ENCODE measurements around the gene TYW5. TPM values are rescaled to one million over a fixed set of nuclear protein-coding genes. Genes with fewer than 3 reads are reported as not detected.

The TYW5 gene
- total RNA-seq, 4 donors from 2014 or later, result 3.5 to 7.5 (median 4.3) TPM

- intact Hi-C loops (cut with DNase I), result no loop called here
- Histone ChIP-seq H3K27me3 (no peaks in the 10 kb centered on the region), H3K27ac (replicated peaks in 1 of 4) (peak overlapping the region; percentile 94 to 98 (median 97)), H3K4me1 (peaks cover 18 to 35% (median 30%) of the 10 kb centered on the region in 4 donors), H3K4me3 (peak overlapping the region; percentile 69 to 94 (median 82)), H3K9me3 (no peaks in the 10 kb centered on the region), H3K36me3 (peaks cover 0 to 10% (median 7%) of the 10 kb centered on the region in 4 donors)
- WGBS, result 0% methylated on average over 13 of the region's 13 CpGs
- no peak for DNase-seq (ENCODE audit: extremely low spot score)
- TF ChIP-seq POLR2AphosphoS5 (IDR thresholded peaks at IDR 0.05) (peak in 1 of 2 donors; percentile 24), POLR2A (IDR thresholded peaks at IDR 0.05; ENCODE audit: low read depth) (no peak)
These were observed 43.5 kb downstream of the TYW5 start for GRCh38 chr2:199911877-199912161.

- no peaks in the 10 kb centered on the region for H3K27me3 ChIP-seq
- intact Hi-C loops (cut with DNase I), result no loop called here
- TF ChIP-seq CTCF (IDR thresholded peaks at IDR 0.05) (no peak), POLR2AphosphoS5 (IDR thresholded peaks at IDR 0.05) (peak; percentile 81 to 91), POLR2A (IDR thresholded peaks at IDR 0.05; ENCODE audit: low read depth) (peak; percentile 73), EP300 (IDR thresholded peaks at IDR 0.05) (no peak)
- 1% methylated on average over 39 of the region's 85 CpGs for WGBS
- peak within 1 kb of the TSS; percentile 69 to 94 (median 82) for H3K4me3 ChIP-seq
- peak within 1 kb of the TSS; percentile 94 to 98 (median 97) for H3K27ac ChIP-seq (replicated peaks in 1 of 4)
- peak; percentile 99 for DNase-seq (ENCODE audit: extremely low spot score)
- H3K9me3 ChIP-seq, result no peaks in the 10 kb centered on the region
- H3K4me1 ChIP-seq, result peaks cover 18 to 35% (median 30%) of the 10 kb centered on the region in 4 donors
- H3K36me3 ChIP-seq, result peaks cover 0 to 5% (median 3%) of the 10 kb centered on the region in 4 donors
These were observed 44.0 kb downstream of the TYW5 start, which contains the start of gene C2orf69 for GRCh38 chr2:199911052-199911876. TSS of gene C2orf69 (plus strand) at chr2:199911293. CDS start at chr2:199911439, 146 bp downstream.

GRCh38 chr2:199910338-199911051 lies 44.8 kb downstream of the TYW5 start:
- intact Hi-C loops (cut with DNase I), result no loop called here
- H3K4me3 ChIP-seq, result peak overlapping the region; percentile 69 to 94 (median 82)
- DNase-seq (ENCODE audit: extremely low spot score), result no peak
- H3K27me3 ChIP-seq, result no peaks in the 10 kb centered on the region
- no peaks in the 10 kb centered on the region for H3K36me3 ChIP-seq
- 48% methylated on average over 18 of the region's 18 CpGs for WGBS
- H3K9me3 ChIP-seq, result no peaks in the 10 kb centered on the region
- H3K4me1 ChIP-seq, result peaks cover 18 to 35% (median 30%) of the 10 kb centered on the region in 4 donors
- no peak for TF ChIP-seq CTCF (IDR thresholded peaks at IDR 0.05)
- no peak for TF ChIP-seq POLR2A (IDR thresholded peaks at IDR 0.05; ENCODE audit: low read depth)
- TF ChIP-seq POLR2AphosphoS5 (IDR thresholded peaks at IDR 0.05), result no peak
- no peak for TF ChIP-seq EP300 (IDR thresholded peaks at IDR 0.05)
- H3K27ac ChIP-seq (replicated peaks in 1 of 4), result peak overlapping the region; percentile 94 to 98 (median 97)

- intact Hi-C loops (cut with DNase I), result no loop called here
- Histone ChIP-seq H3K27me3 (no peaks in the 10 kb centered on the region), H3K27ac (replicated peaks in 1 of 4) (no peak overlapping the region), H3K9me3 (no peaks in the 10 kb centered on the region), H3K36me3 (no peaks in the 10 kb centered on the region), H3K4me1 (peaks cover 7 to 12% (median 8%) of the 10 kb centered on the region in 4 donors), H3K4me3 (no peak overlapping the region)
- TF ChIP-seq EP300 (IDR thresholded peaks at IDR 0.05) (no peak), CTCF (IDR thresholded peaks at IDR 0.05) (no peak), POLR2A (IDR thresholded peaks at IDR 0.05; ENCODE audit: low read depth) (no peak), POLR2AphosphoS5 (IDR thresholded peaks at IDR 0.05) (no peak)
- no peak for DNase-seq (ENCODE audit: extremely low spot score)
- 66% methylated on average over 2 of the region's 2 CpGs for WGBS
These were observed 48.1 kb downstream of the TYW5 start for GRCh38 chr2:199907008-199907714.
